ENCODE measurements around the gene NRG4. TPM values are rescaled to one million over a fixed set of nuclear protein-coding genes. Genes with fewer than 3 reads are reported as not detected.
A peak's percentile ranks its signal among the peaks of the same experiment; 100 is the strongest.
"Not testable (repeated sequence)": the region's sequence is repeated elsewhere in the genome, so short reads cannot be mapped to it uniquely, and the experiment has no call there.

Gene NRG4
- polyA plus RNA-seq, 3 donors from 2014 or later = not detected

DNA sequence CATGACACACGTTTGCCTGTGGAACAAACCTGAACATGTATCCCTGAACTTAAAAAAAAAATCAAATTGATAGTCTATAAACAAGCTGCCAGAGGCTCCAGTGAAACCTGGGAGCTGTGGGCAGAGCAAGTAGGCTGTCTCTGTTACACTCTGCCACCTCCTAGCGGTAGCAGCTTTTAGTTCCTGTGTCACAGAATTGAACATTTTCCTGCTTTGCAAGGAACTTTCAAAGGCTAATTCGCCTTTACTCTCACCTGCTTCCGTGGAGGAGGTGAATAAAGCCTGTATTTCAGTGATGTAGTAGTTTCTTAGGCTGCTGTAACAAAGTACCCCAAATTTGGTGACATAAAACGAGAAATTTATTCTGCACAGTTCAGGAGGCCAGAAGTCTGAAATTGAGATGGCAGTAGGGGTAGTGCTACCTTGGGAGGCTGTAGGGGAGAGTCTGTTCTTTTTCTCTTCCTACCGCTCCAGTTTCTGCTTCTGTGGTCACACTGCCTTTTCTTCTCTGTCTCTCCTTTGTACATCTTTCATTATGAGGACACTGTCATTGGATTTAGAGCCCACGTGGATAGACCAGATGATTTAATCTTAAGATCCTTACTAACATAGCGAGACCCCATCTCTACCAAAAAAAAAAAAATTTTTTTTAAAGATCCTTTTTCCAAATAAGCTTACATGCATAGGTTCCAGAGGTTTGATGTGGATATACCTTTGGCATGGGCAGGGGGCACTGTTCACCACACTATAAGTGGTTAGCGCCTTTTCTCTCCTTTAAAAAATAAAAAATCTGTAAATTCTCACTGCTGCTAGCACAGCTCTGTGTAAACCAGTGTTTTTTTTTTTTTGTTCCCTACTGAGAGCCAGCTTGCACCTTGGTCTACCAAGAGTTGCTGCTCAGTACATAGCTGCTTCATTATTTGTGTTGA lies 83.3 kb downstream of the NRG4 start:
- no peaks in the 10 kb centered on the region for H3K9me3 Mint-ChIP-seq
- H3K4me1 Mint-ChIP-seq = peaks cover 51 to 75% of the 10 kb centered on the region in 2 donors
- peaks cover 10 to 36% (median 13%) of the 10 kb centered on the region in 3 donors for H3K36me3 Mint-ChIP-seq
- no peak for DNase-seq
- H3K4me3 Mint-ChIP-seq = no peak overlapping the region
- H3K27me3 Mint-ChIP-seq (ENCODE audit: low read depth in 3 of 3) = peaks cover 1 to 2% (median 2%) of the 10 kb centered on the region in 3 donors
- peak overlapping the region in 1 of 6 donors; percentile 36 for H3K27ac Mint-ChIP-seq

DNA sequence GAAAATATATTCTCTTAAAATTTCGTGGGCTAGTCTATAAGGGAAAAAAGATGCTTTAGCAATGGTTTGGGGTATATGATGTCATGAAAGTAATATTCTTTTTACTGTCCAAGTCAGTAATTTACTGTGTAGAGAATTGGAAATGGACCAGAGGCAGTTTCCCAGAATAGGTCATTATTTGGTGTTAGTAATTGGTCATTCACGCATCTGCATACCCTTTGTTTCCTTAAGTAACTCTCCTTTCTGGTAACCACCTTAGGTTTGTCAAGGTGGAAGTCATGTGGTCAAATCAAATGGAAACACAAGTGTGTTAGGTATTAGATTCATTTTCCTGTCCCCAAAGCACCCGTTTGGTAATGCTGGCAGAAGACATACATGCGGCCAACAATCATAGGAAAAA lies 84.6 kb downstream of the NRG4 start:
- no peak overlapping the region for H3K4me3 Mint-ChIP-seq
- H3K27ac Mint-ChIP-seq = peak overlapping the region in 1 of 6 donors; percentile 28
- H3K36me3 Mint-ChIP-seq = peaks cover 4 to 28% (median 7%) of the 10 kb centered on the region in 3 donors
- no peaks in the 10 kb centered on the region for H3K9me3 Mint-ChIP-seq
- H3K4me1 Mint-ChIP-seq = peaks cover 64 to 89% of the 10 kb centered on the region in 2 donors
- DNase-seq = no peak
- H3K27me3 Mint-ChIP-seq (ENCODE audit: low read depth in 3 of 3) = peaks cover 3 to 4% (median 4%) of the 10 kb centered on the region in 3 donors

DNA sequence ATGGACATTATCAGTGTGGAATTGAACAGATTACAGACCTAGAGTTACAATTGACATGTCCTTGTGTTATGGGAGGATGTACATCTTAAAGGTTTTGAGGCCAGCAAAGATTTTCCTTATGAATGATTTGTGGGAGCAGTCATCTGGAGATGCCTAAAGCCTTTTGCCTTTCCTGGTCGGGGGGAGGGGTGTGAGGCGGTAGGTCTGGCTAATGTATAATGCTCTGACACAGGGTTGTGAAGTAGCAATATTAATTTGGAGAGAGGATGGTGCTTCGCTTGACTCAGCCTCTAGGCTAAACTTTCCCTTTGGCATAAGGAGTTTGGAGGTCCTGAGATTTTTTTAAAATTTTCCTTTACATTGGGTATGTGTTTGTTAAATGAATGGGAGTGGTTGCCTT lies 85.3 kb downstream of the NRG4 start:
- Mint-ChIP-seq H3K9me3 (no peaks in the 10 kb centered on the region), H3K27ac (peak overlapping the region in 2 of 6 donors; percentile 14 to 28), H3K27me3 (ENCODE audit: low read depth in 3 of 3) (peaks cover 3 to 4% (median 4%) of the 10 kb centered on the region in 3 donors), H3K4me3 (no peak overlapping the region), H3K36me3 (peaks cover 0 to 27% (median 4%) of the 10 kb centered on the region in 3 donors), H3K4me1 (peaks cover 71 to 95% of the 10 kb centered on the region in 2 donors)
- no peak for DNase-seq

DNA sequence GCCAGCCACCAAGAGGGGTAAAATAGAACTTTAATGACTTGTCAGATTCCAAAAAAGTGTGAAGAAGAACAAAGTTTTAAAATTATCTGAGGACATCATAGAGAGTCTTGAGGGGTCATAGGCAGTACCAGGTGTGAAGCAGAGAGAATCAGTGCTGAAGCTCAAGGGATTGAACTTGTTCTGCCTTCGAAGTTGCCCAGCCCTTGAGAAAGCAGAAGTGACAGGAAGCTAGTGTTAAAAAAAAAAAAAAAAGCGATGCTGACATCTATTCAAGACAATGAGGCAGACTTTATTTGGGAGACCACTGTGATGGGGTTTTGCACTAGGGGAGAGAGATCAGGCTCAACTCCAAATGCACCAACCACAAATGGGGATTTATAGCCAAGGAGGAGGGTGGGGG lies 86.8 kb downstream of the NRG4 start:
- peaks cover 3 to 4% (median 4%) of the 10 kb centered on the region in 3 donors for H3K27me3 Mint-ChIP-seq (ENCODE audit: low read depth in 3 of 3)
- peaks cover 0 to 15% (median 4%) of the 10 kb centered on the region in 3 donors for H3K36me3 Mint-ChIP-seq
- H3K27ac Mint-ChIP-seq = peak overlapping the region in 3 of 6 donors; percentile 34 to 66 (median 35)
- peak overlapping the region in 3 of 5 donors; percentile 0 to 58 (median 46) for H3K4me3 Mint-ChIP-seq
- no peaks in the 10 kb centered on the region for H3K9me3 Mint-ChIP-seq
- peaks cover 64 to 87% of the 10 kb centered on the region in 2 donors for H3K4me1 Mint-ChIP-seq
- DNase-seq = peak in 1 of 3 donors; percentile 12

DNA sequence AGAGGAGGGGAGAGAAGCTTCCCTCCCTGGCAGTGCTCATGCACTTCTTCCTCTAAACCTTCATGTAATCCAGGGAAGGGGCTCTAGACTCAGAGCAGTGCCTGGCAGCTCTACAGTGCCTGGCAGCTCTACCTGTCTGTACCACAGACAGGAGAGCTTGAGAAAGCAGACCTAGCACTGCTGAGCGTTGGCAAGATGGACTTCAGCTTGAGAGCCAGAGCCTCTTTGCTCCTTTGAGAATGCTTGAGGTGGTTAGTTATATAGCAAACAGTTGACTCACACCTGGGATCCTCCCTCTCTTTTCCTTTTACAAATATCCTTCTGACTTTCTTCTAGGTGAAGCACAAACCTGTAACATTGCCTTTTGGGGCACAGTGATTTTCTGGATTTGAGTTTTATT lies 87.6 kb downstream of the NRG4 start:
- Mint-ChIP-seq H3K27me3 (ENCODE audit: low read depth in 3 of 3) (peaks cover 3 to 4% (median 4%) of the 10 kb centered on the region in 3 donors), H3K27ac (no peak overlapping the region), H3K9me3 (no peaks in the 10 kb centered on the region), H3K4me1 (peaks cover 56 to 78% of the 10 kb centered on the region in 2 donors), H3K4me3 (peak overlapping the region in 2 of 5 donors; percentile 15 to 58), H3K36me3 (peaks cover 3 to 18% (median 7%) of the 10 kb centered on the region in 3 donors)
- no peak for DNase-seq

DNA sequence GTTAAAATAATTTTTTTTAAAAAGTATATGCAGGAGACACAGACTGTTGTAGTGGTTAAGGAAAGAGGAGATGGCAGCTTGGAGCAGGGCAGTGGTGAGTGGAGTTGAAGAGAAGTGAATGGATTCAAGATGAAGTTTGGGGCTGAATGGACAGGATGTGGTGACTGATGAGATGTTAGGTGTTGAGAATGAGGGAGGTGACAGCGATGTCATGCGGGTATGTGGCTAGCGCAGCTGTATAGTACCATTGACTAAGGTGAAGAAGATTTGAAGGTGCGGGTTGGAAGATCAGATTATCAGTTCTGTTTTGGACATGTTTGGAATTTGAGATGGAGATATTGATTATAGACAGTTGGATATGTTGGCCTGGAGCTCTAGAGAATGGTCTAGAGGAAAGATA lies 88.5 kb downstream of the NRG4 start:
- H3K4me3 Mint-ChIP-seq = peak overlapping the region; percentile 55 to 79 (median 71)
- H3K36me3 Mint-ChIP-seq = peaks cover 3 to 19% (median 7%) of the 10 kb centered on the region in 3 donors
- peak; percentile 53 to 59 (median 54) for DNase-seq
- H3K9me3 Mint-ChIP-seq = no peaks in the 10 kb centered on the region
- peaks cover 3 to 4% (median 4%) of the 10 kb centered on the region in 3 donors for H3K27me3 Mint-ChIP-seq (ENCODE audit: low read depth in 3 of 3)
- peaks cover 55 to 70% of the 10 kb centered on the region in 2 donors for H3K4me1 Mint-ChIP-seq
- H3K27ac Mint-ChIP-seq = peak overlapping the region in 5 of 6 donors; percentile 26 to 68 (median 45)

DNA sequence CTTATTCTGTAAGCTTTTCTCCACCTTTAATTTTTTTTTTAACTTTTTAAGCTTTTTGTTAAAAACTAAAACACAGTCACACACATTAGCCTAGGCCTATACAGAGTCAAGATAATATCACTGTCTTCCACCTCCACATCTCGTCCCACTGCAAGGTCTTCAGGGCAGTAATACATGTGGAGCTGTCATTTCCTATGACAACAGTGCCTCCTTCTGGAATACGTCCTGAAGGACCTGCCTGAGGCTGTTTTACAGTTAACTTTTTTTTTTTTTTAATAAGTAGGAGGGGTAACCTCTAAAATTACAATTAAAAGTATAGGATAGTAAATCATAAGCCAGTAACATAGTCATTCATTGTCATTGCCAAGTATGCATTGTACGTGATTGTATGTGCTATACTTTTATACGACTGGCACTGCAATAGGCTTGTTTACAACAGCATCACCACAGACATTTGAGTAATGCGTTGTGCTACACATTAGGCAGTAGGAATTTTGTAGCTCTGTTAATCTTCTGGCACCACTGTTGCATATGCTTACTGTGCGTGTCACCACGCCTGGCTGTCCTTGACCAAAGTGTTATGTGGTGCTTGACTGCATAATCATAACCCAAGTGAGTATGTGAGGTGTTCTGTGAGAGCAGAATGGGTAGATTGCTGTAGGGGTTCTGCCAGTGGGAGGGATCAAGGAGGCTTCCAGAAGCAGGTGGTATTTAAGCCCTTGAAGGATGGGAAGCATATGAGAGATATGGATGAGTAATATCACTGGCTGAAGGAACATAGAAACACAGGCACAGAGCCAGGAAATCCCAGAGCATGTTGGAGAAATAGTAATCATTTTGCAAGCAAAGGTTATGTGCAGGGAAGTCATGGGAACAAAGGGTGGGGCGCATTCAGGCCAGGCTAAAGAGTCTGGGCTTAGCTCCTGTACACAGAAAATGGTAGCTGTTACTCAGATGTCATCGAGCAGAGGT lies 90.2 kb downstream of the NRG4 start:
- peak overlapping the region; percentile 2 to 55 (median 38) for H3K27ac Mint-ChIP-seq

DNA sequence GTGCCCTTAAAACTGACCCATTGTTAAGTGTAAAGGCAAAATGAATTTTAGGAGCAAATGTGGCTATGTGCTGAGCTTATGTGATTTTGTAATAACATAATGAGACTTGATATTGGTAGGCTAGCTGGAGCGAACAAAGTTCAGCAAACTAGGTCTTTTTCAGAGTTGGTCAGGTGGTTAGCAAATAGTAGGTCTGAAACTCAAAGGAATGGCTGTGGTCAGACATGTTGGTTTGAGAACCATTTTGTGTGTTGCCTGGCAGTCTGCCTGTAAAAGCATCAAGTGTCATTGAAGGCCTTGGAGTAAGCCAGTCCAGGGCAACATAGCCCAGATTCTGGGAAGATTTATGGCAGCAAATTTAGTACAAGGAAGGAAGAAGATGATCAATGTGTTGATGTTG lies 92.1 kb downstream of the NRG4 start:
- no peak overlapping the region for H3K27ac Mint-ChIP-seq
- H3K4me3 Mint-ChIP-seq = no peak overlapping the region
- H3K36me3 Mint-ChIP-seq = peaks cover 8 to 23% (median 10%) of the 10 kb centered on the region in 3 donors
- no peaks in the 10 kb centered on the region for H3K9me3 Mint-ChIP-seq
- peaks cover 2 to 4% (median 2%) of the 10 kb centered on the region in 3 donors for H3K27me3 Mint-ChIP-seq (ENCODE audit: low read depth in 3 of 3)
- H3K4me1 Mint-ChIP-seq = peaks cover 33 to 34% of the 10 kb centered on the region in 2 donors
- DNase-seq = no peak

More for the DNA sequence above, 90.2 kb downstream of the NRG4 start:
- DNase-seq = no peak
- Mint-ChIP-seq H3K9me3 (no peaks in the 10 kb centered on the region), H3K4me3 (peak overlapping the region in 2 of 5 donors; percentile 22 to 48), H3K4me1 (peaks cover 47 to 53% of the 10 kb centered on the region in 2 donors), H3K27me3 (ENCODE audit: low read depth in 3 of 3) (peaks cover 3 to 4% (median 4%) of the 10 kb centered on the region in 3 donors), H3K36me3 (peaks cover 8 to 31% (median 13%) of the 10 kb centered on the region in 3 donors)

DNA sequence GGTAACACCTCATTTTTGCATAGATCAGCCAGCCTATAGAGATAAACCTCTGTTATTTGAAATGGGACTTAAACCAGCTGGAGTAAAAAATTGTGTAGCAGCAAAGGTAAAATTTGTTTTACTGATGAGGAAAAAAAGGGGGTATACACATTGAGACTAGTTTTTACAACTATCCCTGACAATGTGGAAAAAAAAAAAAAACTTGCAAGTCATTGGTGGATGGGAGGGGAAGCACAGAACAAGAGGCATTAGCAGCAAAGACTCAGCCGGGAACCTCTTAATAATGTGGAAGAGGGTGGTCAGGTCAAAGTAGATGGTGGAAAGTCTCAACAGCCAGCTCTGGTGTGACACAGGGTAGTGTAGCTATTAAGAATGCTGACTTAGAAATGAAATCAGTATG lies 94.1 kb downstream of the NRG4 start:
- Mint-ChIP-seq H3K4me1 (peaks cover 14 to 15% of the 10 kb centered on the region in 2 donors), H3K27me3 (ENCODE audit: low read depth in 3 of 3) (peaks cover 0 to 2% (median 0%) of the 10 kb centered on the region in 3 donors), H3K36me3 (peaks cover 17 to 31% (median 21%) of the 10 kb centered on the region in 3 donors), H3K9me3 (no peaks in the 10 kb centered on the region), H3K27ac (no peak overlapping the region), H3K4me3 (no peak overlapping the region)
- DNase-seq = no peak

DNA sequence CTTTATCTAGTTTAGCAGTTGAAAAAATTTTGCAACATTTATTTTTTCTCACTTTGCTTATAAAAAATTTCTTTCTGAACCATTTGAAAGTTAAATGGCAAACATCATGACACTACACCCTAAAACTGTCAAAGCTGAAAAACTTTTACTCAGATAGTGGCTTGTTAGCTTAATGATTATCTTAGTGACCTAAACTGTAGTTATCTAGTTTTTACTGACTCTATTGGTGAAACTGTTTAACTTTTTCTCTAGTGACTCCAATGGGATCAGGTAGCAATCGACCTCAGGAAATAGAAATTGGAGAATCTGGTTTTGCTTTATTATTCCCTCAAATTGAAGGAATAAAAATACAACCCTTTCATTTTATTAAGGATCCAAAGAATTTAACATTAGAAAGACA lies 95.2 kb downstream of the NRG4 start:
- no peaks in the 10 kb centered on the region for H3K9me3 Mint-ChIP-seq
- peaks cover 4 to 10% of the 10 kb centered on the region in 2 donors for H3K4me1 Mint-ChIP-seq

DNA sequence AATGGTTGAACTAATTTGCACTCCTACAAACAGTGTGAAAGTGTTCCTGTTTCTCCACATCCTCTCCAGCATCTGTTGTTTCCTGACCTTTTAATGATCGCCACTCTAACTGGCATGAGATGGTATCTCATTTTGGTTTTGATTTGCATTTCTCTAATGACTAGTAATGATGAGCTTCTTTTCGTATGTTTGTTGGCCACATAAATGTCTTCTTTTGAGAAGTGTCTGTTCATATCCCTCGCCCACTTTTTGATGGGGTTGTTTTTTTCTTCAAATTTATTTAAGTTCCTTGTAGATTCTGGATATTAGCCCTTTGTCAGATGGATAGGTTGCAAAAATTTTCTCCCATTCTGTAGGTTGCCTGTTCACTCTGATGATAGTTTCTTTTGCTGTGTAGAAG lies 101.9 kb downstream of the NRG4 start:
- not testable (repeated sequence) for H3K27me3 Mint-ChIP-seq (ENCODE audit: low read depth in 3 of 3); H3K9me3 Mint-ChIP-seq; H3K4me3 Mint-ChIP-seq; DNase-seq
- H3K4me1 Mint-ChIP-seq = peaks cover 23 to 53% of the 10 kb centered on the region in 2 donors
- H3K36me3 Mint-ChIP-seq = peaks cover 14 to 40% (median 39%) of the 10 kb centered on the region in 3 donors
- H3K27ac Mint-ChIP-seq = peak overlapping the region in 2 of 6 donors; percentile 26 to 40

More for the DNA sequence above, 95.2 kb downstream of the NRG4 start:
- Mint-ChIP-seq H3K4me3 (no peak overlapping the region), H3K27me3 (ENCODE audit: low read depth in 3 of 3) (peaks cover 0 to 2% (median 0%) of the 10 kb centered on the region in 3 donors), H3K36me3 (peaks cover 22 to 37% (median 31%) of the 10 kb centered on the region in 3 donors), H3K27ac (no peak overlapping the region)
- no peak for DNase-seq

DNA sequence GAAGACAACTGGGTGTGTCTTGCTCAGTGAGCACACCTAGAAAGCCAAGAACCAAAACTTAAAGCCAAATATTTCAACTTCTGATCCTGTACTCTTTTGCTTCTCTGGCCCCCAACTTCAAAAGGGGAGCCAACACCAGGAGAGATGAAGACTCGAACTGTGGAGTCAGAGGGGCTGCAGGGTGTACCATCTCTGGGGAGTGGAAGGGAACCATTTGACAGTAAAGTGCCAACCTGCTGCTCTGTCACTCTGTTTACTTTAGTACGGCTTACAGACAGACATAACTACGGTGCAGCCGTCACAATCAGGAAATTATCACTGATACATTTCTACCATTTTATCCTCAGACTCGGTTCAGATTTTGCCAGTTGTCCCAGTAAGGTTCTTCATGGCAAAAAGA lies 107.0 kb downstream of the NRG4 start:
- Mint-ChIP-seq H3K27ac (peak overlapping the region in 5 of 6 donors; percentile 23 to 61 (median 38)), H3K27me3 (ENCODE audit: low read depth in 3 of 3) (peaks cover 4 to 13% (median 7%) of the 10 kb centered on the region in 3 donors), H3K9me3 (peaks cover 0 to 1% (median 0%) of the 10 kb centered on the region in 6 donors), H3K4me3 (peak overlapping the region; percentile 79 to 99 (median 98)), H3K4me1 (peaks cover 34 to 58% of the 10 kb centered on the region in 2 donors), H3K36me3 (peaks cover 0 to 16% (median 4%) of the 10 kb centered on the region in 3 donors)
- no peak for DNase-seq
